Thoracic aorta (tissue), 2 donors: ENCODE data around the gene TRAF2. TPM values are rescaled to one million over a fixed set of nuclear protein-coding genes. Genes with fewer than 3 reads are reported as not detected.
"Not testable (repeated sequence)": the region's sequence is repeated elsewhere in the genome, so short reads cannot be mapped to it uniquely, and the experiment has no call there.

Experiments used
- ATAC-seq: fragments of 150-250 bp; one replicate; pipeline ENCODE4 v1.8.0; 2017; ENCODE audit warnings: low read depth; ENCODE audit not compliant: insufficient number of reproducible peaks, low FRiP score
- DNase-seq: peaks from one replicate; pipeline ENCODE4 v3.0.0-alpha.2; 2020; ENCODE audit warnings: low spot score
- H3K27ac ChIP-seq, 2 donors: fragments of 200-600 bp; sonication (generic); 1 replicate in 1 of 2; 2 replicates in 1 of 2; pipeline ENCODE4 v1.5.1; 2016; ENCODE audit warnings: mild to moderate bottlenecking in 2 of 2, moderate library complexity in 2 of 2
- H3K27me3 ChIP-seq: fragments of 200-600 bp; sonication (generic); replicated peaks from 2 replicates; pipeline ENCODE4 v1.6.0; 2016; ENCODE audit warnings: mild to moderate bottlenecking; ENCODE audit not compliant: insufficient read depth
- H3K36me3 ChIP-seq: fragments of 200-600 bp; sonication (generic); one replicate; pipeline ENCODE4 v1.5.1; 2016
- H3K4me1 ChIP-seq, 2 donors: fragments of 200-600 bp; sonication (generic); 1 replicate in 1 of 2; 2 replicates in 1 of 2; pipeline versions ENCODE4 v1.5.1 to v1.6.0; 2016; ENCODE audit warnings: low read depth in 2 of 2, mild to moderate bottlenecking in 1 of 2; ENCODE audit not compliant: control insufficient read depth in 1 of 2
- H3K4me3 ChIP-seq: fragments of 200-600 bp; sonication (generic); 2 replicates; pipeline ENCODE4 v1.5.1; 2016; ENCODE audit warnings: mild to moderate bottlenecking
- H3K9me3 ChIP-seq: fragments of 200-600 bp; sonication (generic); 2 replicates; pipeline ENCODE4 v1.5.1; 2016
- CTCF ChIP-seq: fragments of 200-600 bp; sonication (generic); IDR thresholded peaks from one replicate; pipeline ENCODE4 v1.5.1; 2019; ENCODE audit warnings: antibody characterized with exemption
- total RNA-seq, 2 donors: library from RNA; depleted of rRNA; stranded (reverse); fragments of >200 nt; gene quantifications; one replicate each; pipeline versions ENCODE4 v1.1.0 to v1.2.3, GENCODE V29; 2016

The TRAF2 gene
- total RNA-seq, 2 donors from 2014 or later = 11.6 to 12.9 TPM

GRCh38 chr9:136862849-136863622, 23.3 kb upstream of the TRAF2 start:
- H3K9me3 ChIP-seq = no peaks in the 10 kb centered on the region
- no peak overlapping the region for H3K27ac ChIP-seq
- no peaks in the 10 kb centered on the region for H3K27me3 ChIP-seq
- H3K4me3 ChIP-seq = no peak overlapping the region
- no peak for TF ChIP-seq CTCF
- DNase-seq = no peak
- ATAC-seq = no peak
- peaks cover 16% of the 10 kb centered on the region for H3K36me3 ChIP-seq
- H3K4me1 ChIP-seq = peaks cover 14 to 47% of the 10 kb centered on the region in 2 donors

GRCh38 chr9:136863623-136864273, 22.6 kb upstream of the TRAF2 start:
- peaks cover 16% of the 10 kb centered on the region for H3K36me3 ChIP-seq
- H3K4me1 ChIP-seq = peaks cover 14 to 43% of the 10 kb centered on the region in 2 donors
- no peaks in the 10 kb centered on the region for H3K9me3 ChIP-seq
- no peak for TF ChIP-seq CTCF
- ATAC-seq (no peak), DNase-seq (no peak)
- no peak overlapping the region for H3K4me3 ChIP-seq
- H3K27ac ChIP-seq = no peak overlapping the region
- H3K27me3 ChIP-seq = no peaks in the 10 kb centered on the region

GRCh38 chr9:136865041-136865767, 21.1 kb upstream of the TRAF2 start:
- no peaks in the 10 kb centered on the region for H3K9me3 ChIP-seq
- H3K27me3 ChIP-seq = no peaks in the 10 kb centered on the region
- peaks cover 14 to 29% of the 10 kb centered on the region in 2 donors for H3K4me1 ChIP-seq
- ATAC-seq (no peak), DNase-seq (no peak)
- peak overlapping the region; percentile 81 to 85 for H3K27ac ChIP-seq
- TF ChIP-seq CTCF = no peak
- peak overlapping the region; percentile 98 for H3K4me3 ChIP-seq
- H3K36me3 ChIP-seq = peaks cover 16% of the 10 kb centered on the region

GRCh38 chr9:136865768-136866103, 20.6 kb upstream of the TRAF2 start:
- peaks cover 16% of the 10 kb centered on the region for H3K36me3 ChIP-seq
- peaks cover 14 to 29% of the 10 kb centered on the region in 2 donors for H3K4me1 ChIP-seq
- H3K4me3 ChIP-seq = peak overlapping the region; percentile 98
- peak overlapping the region; percentile 81 to 85 for H3K27ac ChIP-seq
- no peaks in the 10 kb centered on the region for H3K9me3 ChIP-seq
- DNase-seq (no peak), ATAC-seq (no peak)
- H3K27me3 ChIP-seq = no peaks in the 10 kb centered on the region
- TF ChIP-seq CTCF = no peak

GRCh38 chr9:136866898-136867421, 19.4 kb upstream of the TRAF2 start:
- H3K27ac ChIP-seq, H3K27me3 ChIP-seq, DNase-seq, H3K9me3 ChIP-seq, ATAC-seq: not testable (repeated sequence)
- Histone ChIP-seq H3K4me1 (peaks cover 14 to 29% of the 10 kb centered on the region in 2 donors), H3K36me3 (peaks cover 16% of the 10 kb centered on the region), H3K4me3 (peak overlapping the region; percentile 98)
